NCI-H2107 treated with DMSO at 0.1 percent for 48 hours (cell line): ENCODE results near the gene ACVR1B.

Source experiments
- DNase-seq: peaks from one replicate; lab custom pipeline; 2025; ENCODE audit not compliant: unreplicated experiment; lab: John Stamatoyannopoulos, UW

Gene ACVR1B

DNA sequence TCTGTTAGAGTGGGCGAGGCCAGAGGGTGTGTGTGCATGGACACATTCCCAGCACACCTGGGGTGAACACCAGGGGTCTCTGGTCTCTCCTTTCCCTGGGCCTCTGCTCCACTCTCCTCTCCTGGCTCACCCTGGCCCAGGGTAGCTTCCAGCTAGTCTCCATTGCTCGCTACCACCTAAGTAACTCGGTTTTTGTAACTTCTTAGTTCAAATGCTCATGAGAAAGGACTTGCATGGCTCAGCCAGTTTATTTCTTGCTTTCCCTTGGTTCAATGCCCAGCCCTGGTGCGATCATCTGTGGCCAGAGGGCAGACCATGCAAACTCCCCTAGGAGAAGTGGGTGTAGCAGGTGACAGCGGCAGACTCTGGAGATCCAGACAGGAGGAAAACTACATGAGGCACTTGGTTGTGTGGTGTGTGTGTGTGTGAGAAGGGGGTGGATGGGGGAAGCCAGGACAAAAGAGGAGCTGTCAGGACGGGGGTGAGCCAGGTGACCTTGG is 8.9 kb upstream of the ACVR1B start:
- DNase-seq, result no peak

DNA sequence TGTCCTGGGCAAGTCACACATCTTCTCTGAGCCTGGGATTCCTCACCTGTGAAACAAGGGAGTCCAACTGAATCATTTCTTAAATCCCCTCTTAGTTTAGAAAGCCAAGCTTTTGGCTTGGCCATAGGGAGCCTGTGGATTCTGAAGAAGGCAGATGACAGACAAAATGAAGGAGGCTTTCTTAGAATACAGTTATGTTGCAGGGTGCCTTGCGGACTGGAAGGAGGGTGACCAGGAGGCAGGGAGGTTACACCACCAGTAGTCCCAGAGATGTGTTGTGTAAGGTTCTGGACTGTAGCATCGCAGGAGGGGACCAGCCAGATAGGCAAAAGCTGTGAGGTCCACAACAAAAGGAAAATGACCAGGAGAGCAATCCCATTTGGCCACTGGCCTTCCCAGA is 8.2 kb upstream of the ACVR1B start:
- DNase-seq, result no peak

DNA sequence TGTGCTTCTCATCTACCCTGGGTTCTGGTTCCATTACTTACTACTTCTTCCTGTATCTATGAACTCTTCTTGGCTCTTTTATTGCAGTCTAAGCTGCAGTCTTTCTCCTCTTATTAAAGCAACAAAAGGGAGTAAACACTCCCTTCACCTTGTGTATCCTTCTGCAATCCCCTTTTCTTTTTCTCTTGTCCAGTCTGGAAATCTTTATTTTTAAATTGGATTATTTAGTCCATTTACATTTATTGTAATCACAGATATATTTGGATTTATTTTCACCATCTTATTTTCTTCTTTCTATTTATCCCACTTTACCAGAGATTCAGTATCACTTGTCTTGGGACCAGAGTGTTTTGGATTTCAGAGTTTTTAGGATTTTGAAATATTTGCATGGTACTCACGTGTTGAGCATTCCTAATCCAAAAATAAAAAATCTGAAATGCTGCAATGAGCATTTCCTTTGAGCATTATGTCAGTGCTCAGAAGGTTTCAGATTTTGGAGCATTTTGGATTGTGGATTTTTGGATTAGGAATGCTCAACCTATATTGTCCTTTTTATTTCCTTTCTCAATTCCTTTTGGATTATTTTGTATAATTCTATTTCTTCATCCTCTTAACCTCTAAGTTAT is 6.8 kb upstream of the ACVR1B start:
- no peak for DNase-seq

GRCh38 chr12:51947246-51947996 is 4.1 kb upstream of the ACVR1B start:
- DNase-seq, result no peak

GRCh38 chr12:51948066-51948465 is 3.4 kb upstream of the ACVR1B start:
- no peak for DNase-seq

DNA sequence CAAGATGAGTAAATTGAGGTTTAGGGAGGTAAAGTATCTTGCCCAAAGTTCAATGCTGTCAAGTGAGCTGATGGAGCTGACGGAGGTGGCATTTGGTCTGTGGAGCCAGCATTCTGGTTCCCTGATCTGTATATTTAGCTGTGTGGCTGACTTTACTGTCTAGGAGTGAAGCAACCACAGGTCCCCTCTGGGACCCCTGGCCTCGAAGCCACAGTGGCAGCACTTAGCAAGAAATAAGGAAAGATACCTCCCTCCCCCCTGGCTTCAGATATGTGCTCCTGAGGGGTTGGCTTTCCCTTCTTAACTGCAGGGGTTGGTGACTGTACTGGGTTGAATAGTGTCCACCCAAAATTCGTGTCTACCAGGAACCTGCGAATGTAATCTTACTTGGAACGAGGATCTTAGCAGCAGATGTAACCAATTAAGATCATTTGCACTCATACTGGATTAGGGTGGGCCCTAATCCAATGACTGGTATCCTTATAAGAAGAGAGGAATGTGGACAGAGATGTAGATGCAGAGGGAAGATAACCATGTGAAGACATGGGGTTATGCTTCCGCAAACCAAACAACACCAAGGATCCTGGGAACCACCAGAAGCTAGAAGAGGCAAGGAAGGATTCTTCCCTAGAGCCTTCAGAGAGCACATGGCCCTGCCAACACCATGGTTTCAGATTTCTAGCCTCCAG is 2.0 kb upstream of the ACVR1B start:
- no peak for DNase-seq

DNA sequence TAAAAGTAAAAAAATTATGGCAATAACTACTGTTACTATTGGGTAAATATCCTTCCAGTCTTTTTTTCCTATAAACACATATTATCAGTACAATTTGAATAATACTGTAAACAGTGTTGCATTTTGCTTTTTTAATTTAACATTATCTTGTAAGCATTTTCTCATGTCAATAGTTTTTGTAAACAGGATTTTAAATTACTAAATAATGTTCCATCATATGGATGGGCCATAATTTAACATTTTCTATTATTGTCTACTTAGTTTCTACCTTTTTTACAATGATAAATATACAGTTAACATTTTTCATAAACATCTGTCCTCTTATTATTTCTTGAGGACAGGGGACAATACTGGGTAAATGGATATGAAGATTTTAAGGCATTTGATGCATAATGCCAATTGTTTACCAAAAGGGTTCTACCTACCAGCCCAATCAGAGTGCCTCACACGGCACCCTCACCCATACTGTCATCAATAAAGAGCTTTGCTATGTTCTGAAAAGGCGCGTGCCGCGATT is 759 bp upstream of the ACVR1B start:
- DNase-seq, result no peak

- no peak for DNase-seq
These were observed 584 bp downstream of the ACVR1B start for GRCh38 chr12:51951843-51952722.

- DNase-seq, result peak; percentile 48
These were observed 1.6 kb downstream of the ACVR1B start for GRCh38 chr12:51953089-51953488.

DNA sequence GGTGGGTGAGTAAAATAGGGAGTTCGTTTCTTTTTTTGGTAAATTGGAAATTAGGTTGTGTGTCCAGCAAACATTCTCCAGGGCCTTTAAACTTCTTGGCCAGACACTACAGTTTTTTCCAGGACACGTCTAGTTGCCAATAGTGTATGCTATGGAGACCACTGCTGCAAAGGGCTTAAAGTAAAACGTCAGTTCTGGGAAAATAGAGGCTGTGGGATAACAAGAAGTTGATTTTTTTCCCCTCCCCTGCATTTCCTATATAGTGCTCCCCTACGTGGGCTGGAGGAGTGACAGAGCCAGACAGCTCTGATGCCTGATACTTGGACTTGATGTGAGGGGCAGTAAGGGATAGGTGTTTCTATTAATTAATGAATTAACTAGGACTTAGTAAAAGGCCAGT is 2.4 kb downstream of the ACVR1B start:
- DNase-seq, result no peak

GRCh38 chr12:51954561-51955361 is 3.3 kb downstream of the ACVR1B start:
- DNase-seq, result no peak

GRCh38 chr12:51955702-51956101 is 4.2 kb downstream of the ACVR1B start:
- DNase-seq, result no peak

DNA sequence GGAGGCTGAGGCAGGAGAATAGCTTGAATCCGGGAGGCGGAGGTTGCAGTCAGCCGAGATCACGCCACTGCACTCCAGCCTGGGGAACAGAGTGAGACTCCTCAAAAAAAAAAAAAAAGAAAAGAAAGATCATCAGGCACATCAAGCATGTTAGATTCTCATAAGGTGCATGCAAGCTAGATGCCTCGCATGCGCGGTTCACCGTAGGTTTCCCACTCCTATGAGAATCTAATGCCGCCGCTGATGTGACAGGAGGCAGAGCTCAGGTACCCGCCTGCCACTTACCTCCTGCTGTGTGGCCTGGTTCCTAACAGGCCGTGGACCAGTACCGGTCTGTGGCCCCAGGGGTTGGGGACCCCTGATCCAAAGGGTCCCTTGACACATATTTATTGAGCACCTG is 7.0 kb downstream of the ACVR1B start:
- DNase-seq, result no peak

DNA sequence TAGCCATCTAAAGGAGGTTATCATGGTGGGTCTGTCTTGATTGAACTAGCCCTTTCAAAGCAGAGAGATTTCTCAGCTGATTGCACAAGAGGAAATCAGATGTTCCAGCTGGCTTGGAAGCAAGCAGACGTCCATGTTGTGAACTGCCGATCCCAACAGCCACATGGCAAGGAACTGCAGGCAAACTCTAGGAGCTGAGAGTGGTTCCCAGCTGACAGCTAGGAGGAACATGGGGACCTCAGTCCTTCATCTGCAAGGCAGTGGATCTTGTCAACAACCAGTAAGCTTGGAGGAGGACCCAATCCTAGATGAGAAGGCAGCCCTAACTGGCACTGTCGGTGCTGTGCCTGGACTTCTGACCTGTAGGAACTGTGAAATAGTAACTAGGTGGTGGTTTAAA is 7.7 kb downstream of the ACVR1B start:
- no peak for DNase-seq

GRCh38 chr12:51959921-51960320 is 8.4 kb downstream of the ACVR1B start:
- DNase-seq, result no peak

DNA sequence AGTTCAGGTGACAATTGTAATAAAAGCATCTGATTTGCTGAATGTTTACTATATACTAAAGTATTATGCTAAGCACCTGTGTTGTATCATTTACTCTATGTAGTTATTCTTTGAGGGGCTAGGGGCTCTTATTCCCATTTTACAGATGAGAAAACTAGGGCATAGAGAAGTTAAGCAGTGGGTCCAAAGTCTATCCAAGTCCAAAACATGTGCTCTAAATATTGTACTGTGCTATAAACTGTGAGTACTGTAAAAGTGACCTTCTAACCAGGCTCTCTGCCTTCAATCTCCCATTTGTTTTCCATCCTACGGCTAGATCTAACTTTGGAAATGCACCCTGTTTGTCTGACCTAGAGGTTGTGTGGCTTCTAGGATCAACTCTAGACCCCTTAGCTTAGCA is 9.0 kb downstream of the ACVR1B start:
- no peak for DNase-seq

DNA sequence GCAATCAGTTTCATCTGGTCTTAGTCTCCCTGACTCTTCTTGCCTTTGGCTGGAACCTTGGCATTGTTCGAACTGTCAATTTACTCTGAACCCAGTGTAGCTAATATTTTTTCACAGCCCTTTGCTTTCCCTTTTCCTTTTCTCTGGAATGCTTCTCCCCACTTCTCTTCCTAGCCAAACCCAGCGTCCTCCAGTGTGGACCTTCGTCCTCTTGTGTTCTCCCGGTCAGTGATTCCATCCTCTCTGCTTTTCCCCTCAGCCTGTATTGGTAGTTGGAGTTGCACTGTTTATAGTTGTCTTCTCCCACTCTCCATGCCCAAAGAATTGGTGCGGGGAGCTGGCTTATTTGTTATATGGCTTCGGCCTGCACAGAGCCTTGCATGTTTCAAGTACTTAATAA is 9.4 kb downstream of the ACVR1B start:
- DNase-seq, result no peak

DNA sequence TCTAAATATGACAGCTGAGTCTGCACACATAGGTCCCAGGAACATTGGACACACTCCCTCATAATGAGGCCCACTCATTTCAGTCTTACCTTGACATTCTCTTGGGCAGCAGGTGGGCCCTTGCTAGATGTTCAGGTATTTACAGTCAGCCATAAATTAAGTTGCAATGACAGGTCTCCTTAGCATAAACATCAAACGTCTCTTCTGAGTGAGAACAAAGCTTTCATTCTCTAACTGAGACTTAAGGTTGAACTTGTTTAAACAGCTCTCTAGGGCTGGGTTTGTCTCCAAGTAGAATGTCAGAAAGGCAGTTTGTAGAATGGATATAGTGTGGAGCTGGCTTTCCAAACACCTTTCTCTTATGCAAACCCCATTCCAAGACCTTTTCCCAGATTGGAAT is 10.3 kb downstream of the ACVR1B start:
- DNase-seq, result no peak

GRCh38 chr12:51962737-51963136 is 11.2 kb downstream of the ACVR1B start:
- no peak for DNase-seq

GRCh38 chr12:51963477-51963876 is 12.0 kb downstream of the ACVR1B start:
- no peak for DNase-seq
